Measurements from ENCODE around the gene TAS2R40.

The TAS2R40 gene

DNA sequence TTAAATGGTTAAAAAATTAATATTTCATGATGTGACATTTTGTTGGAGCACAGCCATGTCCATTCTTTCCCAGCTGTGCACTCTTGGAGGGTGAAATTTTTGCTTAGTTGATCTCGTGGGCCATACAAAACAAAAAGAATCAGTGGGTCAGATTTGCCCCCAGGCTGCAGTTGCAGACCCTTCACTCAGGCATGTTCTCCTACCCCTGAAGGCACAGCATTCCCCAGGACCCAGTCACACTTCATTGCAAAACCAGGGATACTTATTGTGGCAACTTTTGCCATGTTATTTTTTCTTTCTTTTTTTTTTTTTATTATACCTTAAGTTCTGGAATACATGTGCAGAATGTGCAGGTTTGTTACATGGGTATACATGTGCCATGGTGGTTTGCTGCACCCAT lies 6.0 kb downstream of the TAS2R40 start:
- DNase-seq, result no peak

DNA sequence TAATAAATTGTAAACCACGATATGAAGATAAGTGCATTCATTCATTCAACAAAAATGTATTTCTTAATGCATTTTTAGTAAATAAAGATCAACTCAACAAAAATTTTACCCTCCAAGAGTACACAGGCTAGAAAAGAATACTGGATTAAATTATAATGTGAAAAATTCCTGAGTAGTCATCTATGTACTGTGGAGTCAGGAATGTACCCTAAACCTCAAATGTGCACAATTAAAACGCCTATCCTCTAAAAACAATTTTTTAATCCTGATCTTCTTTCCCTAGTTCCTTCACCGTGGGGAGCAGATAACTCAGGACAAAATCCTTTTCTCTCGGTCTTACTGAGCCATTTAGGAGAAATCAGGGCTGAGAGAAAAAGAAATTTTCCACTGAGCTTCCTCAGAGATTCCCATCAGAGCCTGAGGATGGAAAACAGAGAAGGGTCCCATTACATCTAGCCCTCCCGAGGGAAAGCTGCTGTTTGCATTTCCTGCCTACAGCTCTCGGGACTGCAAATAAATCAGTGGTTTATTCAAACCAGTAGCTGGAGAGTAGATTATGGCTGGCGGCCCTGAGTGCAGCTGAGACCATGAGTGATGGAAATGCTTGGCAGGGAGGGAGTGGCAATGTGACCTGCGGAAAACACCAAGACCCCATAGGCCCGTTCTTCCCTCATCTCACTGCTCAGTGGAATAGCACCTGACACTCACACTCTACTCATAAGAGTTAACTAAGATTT lies 7.4 kb downstream of the TAS2R40 start:
- peak; percentile 19 for DNase-seq

DNA sequence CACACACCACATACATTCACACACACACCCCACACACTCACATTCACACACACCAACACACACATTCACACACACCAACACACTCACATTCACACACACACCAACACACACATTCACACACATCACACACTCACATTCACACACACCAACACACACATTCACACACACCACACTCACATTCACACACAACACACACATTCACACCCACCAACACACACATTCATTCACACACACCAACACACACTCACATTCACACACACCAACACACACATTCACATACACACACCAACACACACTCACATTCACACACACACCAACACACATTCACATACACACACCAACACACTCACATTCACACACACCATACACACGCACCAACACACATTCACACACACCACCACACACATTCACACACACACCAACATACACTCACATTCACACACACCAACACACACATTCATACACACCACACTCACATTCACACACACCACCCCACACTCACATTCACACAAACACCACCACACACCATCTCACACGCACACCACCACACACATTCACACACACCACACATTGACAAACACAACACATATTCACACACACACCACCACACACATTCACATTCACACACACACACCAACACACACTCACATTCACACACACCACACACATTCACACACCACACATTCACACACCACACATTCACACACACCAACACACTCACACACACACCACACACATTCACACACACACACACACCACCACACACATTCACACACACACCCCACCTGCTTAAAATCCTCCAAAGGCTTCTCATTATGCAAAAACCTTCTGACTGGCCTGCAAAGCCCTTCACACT lies 9.0 kb downstream of the TAS2R40 start:
- DNase-seq, result no peak

DNA sequence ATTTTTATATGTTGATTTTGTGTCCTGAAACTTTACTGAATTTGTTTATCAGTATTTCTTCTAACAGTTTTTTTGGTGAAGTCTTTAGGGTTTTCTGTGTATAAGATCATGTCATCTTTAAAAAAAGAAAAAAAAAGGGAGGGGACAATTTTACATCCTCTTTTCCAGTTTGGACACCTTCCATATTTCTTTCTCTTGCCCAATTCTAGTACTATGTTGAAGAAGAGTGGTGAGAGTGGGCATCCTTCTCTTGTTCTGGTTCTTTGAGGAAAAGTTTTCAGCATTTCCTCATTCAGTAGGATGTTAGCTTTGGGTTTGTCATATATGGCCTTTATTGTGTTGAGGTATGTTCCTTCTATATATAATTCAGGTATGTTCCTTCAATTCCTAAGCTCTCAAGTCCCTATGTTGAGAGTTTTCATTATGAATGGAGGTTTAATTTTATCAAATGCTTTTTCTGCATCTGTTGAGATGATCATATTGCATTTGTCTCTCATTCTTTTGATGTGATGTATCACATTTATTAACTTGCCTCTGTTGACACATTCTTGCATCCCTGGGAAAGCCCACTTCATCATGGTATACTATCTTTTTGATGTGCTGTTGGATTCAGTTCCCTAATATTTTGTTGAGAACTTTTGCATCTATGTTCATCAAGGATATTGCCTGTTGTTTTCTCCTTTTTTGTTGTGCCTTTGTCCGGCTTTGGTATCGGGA lies 12.1 kb downstream of the TAS2R40 start:
- no peak for DNase-seq

DNA sequence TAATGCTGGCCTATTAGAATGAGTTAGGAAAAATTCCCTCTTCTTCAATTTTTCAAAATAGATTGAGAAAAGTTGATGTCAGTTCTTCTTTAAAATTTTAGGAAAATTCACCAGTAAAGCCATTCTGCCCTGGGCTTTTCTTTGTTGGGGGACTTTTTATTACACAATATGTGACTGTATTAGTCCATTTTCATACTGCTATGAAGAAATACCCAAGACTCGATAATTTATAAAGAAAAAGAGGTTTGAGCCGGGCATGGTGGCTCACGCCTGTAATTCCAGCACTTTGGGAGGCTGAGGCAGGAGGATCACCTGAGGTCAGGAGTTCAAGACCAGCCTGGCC lies 12.7 kb downstream of the TAS2R40 start:
- DNase-seq, result no peak

DNA sequence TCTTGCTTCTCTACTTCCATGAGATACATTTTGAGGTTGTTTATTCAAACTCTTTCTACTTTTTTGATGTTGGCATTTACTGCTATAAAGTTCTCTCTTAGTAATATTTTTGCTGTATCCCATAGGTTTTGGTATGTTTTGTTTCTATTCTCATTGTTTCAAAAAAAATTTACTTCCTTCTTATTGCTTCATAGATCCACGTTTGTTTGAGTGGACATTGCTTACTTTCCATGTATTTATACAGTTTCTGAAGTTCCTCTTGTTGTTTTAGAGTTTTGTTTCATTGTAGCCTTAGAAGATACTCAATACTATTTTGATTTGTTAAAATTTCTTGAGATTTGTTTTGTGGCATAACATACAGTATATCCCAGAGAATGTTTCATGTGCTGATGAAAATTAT lies 13.7 kb downstream of the TAS2R40 start:
- no peak for DNase-seq

DNA sequence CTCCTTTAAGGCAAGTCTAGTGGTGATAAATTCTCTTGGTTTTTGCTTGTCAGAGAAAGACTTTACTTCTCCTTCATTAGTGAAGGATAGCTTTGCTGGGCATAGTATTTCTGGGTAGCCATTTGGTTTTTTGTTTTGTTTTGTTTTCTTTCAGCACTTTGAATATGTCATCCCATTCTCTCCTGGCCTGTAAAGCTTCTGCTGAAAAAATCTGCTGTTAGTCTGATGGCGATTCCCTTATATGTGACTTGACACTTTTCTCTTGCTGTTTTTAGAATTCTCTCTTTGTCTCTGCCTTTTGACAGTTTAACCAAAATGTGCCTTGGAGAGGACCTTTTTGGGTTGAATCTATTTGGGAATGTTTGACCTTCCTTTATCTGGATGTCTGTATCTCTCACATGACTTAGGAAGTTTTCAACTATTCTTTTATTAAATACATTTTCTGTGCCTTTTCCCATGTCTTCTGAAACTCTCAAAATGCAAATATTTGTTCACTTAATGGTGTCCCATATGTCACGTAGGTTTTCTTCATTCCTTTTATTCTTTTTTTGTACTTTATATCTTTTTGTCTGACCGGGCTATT lies 14.7 kb downstream of the TAS2R40 start:
- no peak for DNase-seq

DNA sequence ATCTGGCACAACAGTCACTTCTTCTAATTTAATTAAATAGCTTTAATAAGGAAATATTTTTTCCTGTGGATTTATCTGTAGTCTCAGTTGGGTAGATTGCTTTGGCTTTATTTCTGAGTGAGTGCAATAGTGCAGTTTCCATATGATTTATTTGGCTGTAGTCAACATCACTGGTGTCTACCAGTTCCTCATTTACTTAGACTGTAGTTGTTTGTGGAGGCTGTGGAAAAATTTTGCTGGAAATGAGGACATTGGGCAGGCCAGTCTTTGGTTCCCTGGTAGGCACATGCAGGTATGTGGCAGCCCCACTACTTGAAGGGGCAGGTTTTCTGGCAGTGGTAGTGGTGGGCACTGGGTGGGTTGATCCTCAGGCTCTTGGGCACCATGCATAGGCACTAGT lies 15.5 kb downstream of the TAS2R40 start:
- DNase-seq, result no peak

DNA sequence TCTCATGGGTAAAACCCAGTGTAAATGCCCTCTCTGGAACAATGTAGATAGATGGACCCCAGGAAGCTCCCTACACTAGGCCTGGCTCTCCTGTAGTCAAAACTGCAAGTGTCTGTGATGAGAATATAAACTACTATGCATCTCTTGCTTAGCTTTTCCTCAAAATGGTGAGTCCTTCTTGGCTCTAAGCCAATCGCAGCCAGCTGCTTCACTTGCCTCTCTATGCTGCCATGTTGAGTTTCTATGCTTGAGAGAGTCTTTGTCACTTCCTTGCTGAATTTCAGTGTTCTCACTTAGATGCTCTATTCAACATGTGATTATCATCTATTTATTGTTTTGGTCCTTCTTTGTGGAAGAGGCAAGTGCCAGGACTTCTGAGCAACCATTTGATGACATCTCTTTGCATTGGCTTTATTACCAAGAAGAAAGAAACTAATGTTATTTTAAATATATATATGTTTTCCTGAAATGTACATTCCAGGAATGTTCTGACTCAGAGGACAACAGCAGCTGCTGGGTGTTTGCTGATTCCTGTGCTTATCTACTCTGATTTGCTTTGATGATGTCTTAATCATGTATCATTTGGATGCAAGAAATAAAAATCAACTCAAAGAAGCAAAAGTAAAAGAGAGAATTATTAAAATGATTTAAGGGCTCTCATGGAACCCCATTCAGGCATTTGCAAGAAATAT lies 16.6 kb downstream of the TAS2R40 start:
- no peak for DNase-seq

DNA sequence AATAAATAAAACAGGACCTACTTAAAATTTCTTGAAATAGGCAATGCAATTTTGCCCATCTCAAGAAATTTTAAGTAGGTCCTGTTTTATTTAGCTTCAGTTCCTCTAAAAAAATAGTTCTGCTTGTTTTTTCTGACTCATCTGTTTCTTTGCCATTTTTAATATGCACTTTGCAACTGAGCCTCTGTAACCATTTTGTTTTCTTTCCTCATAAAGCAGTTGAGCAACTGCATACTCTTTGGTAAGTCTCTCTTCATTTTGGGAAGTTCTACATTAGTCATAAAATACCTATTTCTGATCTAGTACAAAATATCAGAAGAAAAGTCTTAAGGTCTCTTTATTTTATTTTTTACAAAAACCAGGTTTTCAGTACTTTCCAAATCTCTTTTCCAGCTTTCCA lies 18.0 kb downstream of the TAS2R40 start:
- DNase-seq, result no peak

DNA sequence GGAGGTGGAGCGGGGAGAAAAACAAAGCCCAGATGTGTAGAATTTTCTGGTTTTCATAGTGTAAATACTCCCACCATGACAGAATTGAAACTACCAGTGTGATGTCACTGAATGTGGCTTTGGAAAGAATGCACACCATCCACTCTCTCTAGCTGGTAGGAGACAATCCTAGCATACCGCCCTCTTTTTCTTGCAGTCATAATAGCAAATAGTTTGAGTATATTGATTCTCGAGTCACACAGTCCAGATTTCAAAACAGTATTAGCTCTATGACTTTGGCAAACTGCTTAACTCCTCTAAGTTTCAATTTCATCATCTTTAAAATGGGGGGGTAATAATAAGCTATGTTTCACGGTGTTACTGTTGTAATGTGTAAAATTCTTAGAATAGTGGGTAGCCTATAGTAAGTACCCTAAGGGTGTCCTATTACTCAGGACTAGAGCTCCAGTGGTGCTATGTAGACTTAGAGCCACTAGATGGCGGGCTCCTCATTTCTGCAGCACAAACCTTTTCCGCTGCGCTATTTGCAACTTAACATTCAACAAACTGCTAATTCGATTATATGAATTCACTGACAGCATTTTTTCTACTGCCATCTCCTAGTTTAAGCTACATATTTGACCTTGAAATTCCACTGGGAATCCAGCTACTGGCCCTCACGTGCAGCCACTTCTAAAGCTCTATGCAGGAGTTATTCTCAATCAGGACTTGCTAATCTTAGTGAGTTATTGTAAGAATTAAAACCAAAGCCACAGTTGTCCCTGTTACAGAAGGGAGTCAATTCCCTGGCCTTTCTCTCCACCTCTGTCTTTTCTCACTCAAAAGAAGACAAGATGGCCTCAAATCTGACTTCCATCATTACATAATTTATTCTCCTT lies 18.7 kb downstream of the TAS2R40 start:
- DNase-seq, result peak; percentile 82

DNA sequence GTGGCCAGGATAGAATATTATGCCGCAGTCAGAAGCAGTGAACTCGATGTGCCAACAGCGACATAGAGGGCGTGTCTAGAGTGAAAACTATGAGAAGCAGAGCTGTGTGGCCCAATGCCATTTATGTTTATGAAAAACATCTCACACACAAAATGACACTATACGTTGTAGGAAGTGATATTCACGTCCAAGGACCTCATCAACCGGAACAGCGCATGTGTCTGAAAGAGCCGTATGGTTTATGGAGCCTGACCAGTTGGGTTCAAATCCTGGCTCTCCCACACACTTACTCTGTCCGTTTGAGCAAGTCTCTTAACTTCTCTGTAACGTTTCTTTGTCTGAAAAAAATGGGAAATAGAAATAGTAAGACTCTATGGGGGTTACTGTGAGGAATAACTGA lies 20.5 kb downstream of the TAS2R40 start:
- DNase-seq, result no peak

DNA sequence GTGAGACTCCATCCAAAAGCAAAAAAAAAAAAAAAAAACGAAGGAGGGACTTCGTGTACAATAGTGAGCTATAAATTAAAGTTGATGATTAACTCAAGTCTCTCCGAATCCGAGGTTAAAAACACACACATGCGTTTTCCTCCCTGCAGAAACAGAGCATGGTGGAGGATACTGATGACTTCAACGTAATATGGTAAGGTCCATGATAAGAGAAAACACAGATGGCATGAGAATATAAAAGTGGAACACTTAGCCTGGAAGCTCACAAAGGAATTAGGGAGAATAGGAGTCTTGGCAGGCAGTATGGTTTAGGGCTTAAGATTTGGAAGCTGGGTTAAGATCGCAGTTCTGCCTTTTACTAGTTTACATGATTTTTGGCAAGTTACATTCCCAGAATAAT lies 21.3 kb downstream of the TAS2R40 start:
- no peak for DNase-seq

DNA sequence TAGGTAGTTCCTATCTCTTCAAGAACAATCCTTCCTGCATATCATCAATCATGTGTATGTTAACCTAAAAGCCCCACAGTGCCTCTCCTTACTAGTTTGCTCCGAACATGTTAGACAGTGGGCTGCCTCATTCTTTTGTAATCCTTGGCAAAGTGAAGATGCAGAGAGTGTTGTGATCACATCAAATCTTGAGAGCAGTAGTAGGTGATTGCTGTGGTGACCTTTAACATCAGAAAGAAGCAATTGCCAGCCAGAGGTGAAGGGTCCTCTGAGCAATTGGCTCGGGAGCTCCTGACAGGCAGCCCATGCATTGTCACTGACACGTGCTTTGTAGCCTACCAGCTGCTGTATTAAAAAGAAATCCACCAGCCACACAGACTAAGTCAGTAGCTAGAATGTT lies 21.8 kb downstream of the TAS2R40 start:
- no peak for DNase-seq

DNA sequence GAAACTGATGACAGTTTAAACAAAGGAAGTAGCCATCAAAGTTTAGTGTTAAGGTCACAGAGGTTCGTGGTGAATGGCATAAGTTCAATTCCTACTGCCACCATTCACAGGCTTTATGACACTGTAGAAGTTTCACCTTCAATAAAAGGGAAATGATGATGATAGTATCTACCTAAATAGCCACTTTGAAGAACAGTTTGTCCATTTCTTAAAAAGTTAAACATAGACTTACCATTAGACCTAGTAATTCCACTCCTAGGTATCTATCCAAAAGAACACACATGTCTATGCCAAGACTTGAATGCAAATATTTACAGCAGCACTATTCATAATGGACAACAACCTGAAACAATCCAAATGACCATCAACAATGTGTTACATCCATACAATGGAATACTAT lies 22.5 kb downstream of the TAS2R40 start:
- DNase-seq, result no peak

DNA sequence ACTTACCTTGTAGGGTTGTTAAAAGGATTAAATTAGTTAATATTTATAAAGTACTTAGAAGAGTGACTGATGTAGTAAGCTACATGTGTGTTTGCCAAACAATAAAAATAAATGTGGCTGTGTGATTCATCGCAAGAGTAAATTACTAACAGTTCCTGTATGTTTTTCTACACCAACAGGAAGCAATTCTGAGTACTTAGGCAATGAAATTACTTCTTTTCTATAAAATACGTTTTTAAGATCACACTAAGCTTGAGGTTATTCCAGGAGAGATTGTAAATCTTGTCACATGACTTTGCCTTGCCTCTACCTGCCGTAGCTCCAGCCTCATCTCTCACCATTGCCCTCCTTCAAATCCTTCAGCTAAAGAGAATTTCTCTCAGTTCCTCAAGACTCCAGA lies 23.3 kb downstream of the TAS2R40 start:
- DNase-seq, result peak; percentile 22

DNA sequence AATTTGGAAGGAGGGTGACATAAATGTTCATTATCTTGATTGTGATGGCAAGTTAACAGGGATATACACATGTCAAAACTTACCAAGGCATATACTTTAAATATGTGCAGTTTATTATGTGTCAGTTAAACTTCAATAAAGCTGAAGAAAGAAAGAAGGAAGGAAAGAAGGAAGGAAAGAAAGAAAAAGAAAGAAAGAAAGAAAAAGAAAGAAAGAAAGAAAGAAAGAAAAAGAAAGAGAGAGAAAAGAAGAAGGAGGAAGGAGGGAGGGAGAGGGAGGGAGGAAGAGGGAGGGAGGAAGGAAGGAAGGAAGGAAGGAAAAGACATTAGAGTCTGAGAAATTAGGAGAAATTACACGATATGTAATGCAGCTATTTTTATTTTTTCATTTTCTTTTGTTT lies 25.5 kb downstream of the TAS2R40 start:
- DNase-seq, result no peak

DNA sequence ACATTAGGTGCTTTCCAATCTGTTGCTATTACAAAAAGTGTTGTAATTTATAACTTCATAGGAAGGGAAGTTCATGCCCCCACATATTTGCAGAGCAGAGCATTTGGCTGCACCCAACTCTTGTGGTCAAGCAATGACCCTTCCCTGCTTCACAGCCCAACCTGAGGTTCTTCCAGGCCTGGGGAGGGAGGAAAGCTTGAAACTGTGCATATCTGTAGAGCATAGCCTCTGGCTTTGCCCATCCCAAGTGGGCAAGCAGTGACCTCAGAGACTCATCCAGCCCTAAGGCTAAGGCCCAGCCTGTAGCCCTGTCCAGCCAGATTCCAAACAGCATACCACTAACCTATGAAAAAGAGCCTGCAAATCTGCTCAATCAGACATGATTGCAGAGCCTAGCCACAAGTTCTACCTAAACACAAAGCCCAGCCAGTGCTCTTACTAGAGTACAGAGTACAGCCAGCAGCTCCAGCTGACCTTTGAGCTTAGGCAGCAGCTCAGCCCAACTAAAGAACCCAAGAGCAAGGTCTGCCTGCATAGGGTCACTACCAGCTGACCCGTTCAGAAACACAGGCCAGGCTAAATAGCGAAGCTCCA lies 27.0 kb downstream of the TAS2R40 start:
- DNase-seq, result no peak

DNA sequence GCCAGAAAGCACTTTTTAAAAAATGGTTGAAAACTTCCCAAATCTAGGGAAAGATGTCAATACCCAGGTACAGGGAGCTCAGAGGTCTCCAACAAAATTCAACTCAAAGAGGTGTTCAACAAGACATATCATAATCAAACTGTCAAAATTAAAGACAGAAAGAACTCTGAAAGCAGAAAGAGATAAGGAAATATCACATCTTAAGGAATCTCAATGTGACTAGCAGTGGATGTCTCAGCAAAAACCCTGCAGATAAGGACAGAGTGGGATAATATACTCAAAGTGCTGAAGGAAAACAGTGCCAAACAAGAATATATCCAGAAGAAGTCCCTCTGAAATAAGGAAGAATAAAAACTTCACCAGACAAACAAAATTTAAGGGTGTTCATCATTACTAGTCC lies 28.4 kb downstream of the TAS2R40 start:
- no peak for DNase-seq

DNA sequence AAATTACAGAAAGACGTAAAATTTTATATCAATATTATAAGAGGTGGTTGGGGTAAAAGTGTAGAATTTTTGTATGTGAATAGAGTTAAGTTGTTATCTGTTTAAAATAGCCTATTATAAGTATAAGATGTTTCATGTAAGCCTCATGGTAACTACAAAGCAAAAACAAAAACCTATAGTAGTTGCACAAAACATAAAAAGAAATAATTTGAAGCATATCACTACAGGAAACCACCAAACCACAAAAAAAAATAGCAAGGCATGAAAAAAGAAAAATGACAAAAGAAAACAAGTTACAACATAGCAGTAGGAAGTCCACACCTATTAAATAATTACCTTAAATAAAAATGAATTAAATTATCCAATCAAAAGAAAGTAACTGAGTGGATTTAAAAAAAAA lies 29.0 kb downstream of the TAS2R40 start:
- no peak for DNase-seq

DNA sequence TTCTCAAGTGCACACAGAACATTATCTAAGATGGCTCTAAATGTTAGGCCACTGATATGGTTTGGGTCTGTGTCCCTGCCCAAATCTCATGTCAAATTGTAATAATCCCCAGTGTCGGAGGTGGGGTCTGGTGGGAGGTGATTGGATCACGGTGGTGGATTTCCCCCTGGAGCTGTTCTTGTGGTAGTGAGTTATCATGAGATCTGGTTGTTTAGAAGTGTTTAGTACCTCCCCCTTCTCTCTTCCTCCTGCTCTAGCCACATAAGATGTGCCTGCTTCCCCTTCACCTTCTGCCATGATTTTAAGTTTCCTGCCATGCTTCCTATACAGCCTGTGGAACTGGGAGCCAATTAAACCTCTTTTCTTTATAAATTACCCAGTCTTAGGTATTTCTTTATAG lies 30.2 kb downstream of the TAS2R40 start:
- no peak for DNase-seq

DNA sequence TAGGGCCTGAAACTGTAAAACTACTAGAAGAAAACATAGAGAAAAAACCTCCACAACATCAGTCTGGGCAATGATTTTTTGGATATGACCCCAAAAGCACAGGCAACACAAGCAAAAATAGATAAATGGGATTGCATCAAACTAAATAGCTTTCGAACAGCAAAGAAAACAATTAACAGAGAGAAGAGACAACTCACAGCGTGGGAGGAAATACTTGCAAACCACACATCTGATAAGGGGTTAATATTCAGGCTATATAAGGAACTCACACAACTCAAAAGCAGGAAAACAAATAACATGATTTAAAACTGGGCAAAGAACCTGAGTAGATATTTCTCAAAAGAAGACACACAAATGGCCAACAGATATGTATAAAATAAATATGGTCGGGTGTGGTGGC lies 33.7 kb downstream of the TAS2R40 start:
- no peak for DNase-seq
